MM.1S (cell line): ENCODE measurements around the gene TTC9C.

Source experiments
- EZH2phosphoT487 ChIP-seq: fragments of 300-600 bp; sonication (generic); IDR thresholded peaks from 2 replicates; pipeline ENCODE4 v1.6.1; 2018; ENCODE audit warnings: antibody characterized with exemption, low read length
- TF ChIP-seq, protein P1 (sequence below): fragments of 300-600 bp; sonication (generic); IDR thresholded peaks from 2 replicates; pipeline ENCODE4 v1.5.1; 2016; ENCODE audit warnings: antibody characterized with exemption, low read length, mixed read lengths

- TF ChIP-seq, protein P1, sequence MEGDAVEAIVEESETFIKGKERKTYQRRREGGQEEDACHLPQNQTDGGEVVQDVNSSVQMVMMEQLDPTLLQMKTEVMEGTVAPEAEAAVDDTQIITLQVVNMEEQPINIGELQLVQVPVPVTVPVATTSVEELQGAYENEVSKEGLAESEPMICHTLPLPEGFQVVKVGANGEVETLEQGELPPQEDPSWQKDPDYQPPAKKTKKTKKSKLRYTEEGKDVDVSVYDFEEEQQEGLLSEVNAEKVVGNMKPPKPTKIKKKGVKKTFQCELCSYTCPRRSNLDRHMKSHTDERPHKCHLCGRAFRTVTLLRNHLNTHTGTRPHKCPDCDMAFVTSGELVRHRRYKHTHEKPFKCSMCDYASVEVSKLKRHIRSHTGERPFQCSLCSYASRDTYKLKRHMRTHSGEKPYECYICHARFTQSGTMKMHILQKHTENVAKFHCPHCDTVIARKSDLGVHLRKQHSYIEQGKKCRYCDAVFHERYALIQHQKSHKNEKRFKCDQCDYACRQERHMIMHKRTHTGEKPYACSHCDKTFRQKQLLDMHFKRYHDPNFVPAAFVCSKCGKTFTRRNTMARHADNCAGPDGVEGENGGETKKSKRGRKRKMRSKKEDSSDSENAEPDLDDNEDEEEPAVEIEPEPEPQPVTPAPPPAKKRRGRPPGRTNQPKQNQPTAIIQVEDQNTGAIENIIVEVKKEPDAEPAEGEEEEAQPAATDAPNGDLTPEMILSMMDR = no peak
- no peak for TF ChIP-seq EZH2phosphoT487
These were observed 18.9 kb upstream of the TTC9C start for GRCh38 chr11:62709247-62710000.
